ENCODE results near the gene HTRA2. TPM values are rescaled to one million over a fixed set of nuclear protein-coding genes. Genes with fewer than 3 reads are reported as not detected.
A peak's percentile ranks its signal among the peaks of the same experiment; 100 is the strongest.

HTRA2 gene
- total and polyA plus RNA-seq, 4 donors = 13.3 to 81.8 (median 18.5) TPM

GRCh38 chr2:74576211-74576862, 46.6 kb downstream of the HTRA2 start (continued):
- TF ChIP-seq CTCF (IDR thresholded peaks at IDR 0.05; ENCODE audit: low read depth, low read length, missing input control) (no peak), FOXA2 (IDR thresholded peaks at IDR 0.05) (no peak), GABPA (IDR thresholded peaks at IDR 0.05 in 1 of 2, conservative IDR thresholded peaks at IDR 0.05 in 1 of 2) (no peak), ATF3 (IDR thresholded peaks at IDR 0.05) (no peak)

- no peak for TF ChIP-seq FOXA1 (IDR thresholded peaks at IDR 0.05)
- TF ChIP-seq HNF4A (conservative IDR thresholded peaks at IDR 0.05) = no peak
- TF ChIP-seq JUND (IDR thresholded peaks at IDR 0.05) = no peak
- no peak for TF ChIP-seq YY1 (IDR thresholded peaks at IDR 0.05)
- no peak for TF ChIP-seq RXRA (IDR thresholded peaks at IDR 0.05)
- no peak for TF ChIP-seq EGR1 (IDR thresholded peaks at IDR 0.05; ENCODE audit: low read depth in 2 of 2)
- peaks cover 0 to 3% (median 0%) of the 10 kb centered on the region in 4 donors for H3K27me3 ChIP-seq (ENCODE audit: control insufficient read depth in 4 of 4, insufficient read depth in 4 of 4, low read length in 3 of 4)
These were observed 47.1 kb downstream of the HTRA2 start for GRCh38 chr2:74576863-74577229.

GRCh38 chr2:74577448-74577847, 47.7 kb downstream of the HTRA2 start:
- no peak for DNase-seq (ENCODE audit: low spot score)
- Histone ChIP-seq H3K9ac (ENCODE audit: low read depth in 1 of 2, low read length in 2 of 2) (no peak overlapping the region), H3K4me1 (ENCODE audit: control insufficient read depth in 4 of 4, insufficient read depth in 4 of 4, low read length in 3 of 4) (no peaks in the 10 kb centered on the region), H3K36me3 (ENCODE audit: control insufficient read depth in 4 of 4, insufficient read depth in 3 of 4, low read depth in 1 of 4, low read length in 3 of 4) (no peaks in the 10 kb centered on the region), H3K4me3 (ENCODE audit: low read depth in 1 of 3, low read length in 3 of 3) (no peak overlapping the region), H3K27me3 (ENCODE audit: control insufficient read depth in 4 of 4, insufficient read depth in 4 of 4, low read length in 3 of 4) (peaks cover 0 to 3% (median 0%) of the 10 kb centered on the region in 4 donors), H3K27ac (ENCODE audit: low read depth in 1 of 2, low read length in 2 of 2) (peak overlapping the region in 1 of 2 donors; percentile 37), H3K9me3 (ENCODE audit: control insufficient read depth in 4 of 4, low read length in 3 of 4) (no peaks in the 10 kb centered on the region)
- WGBS = 63% methylated on average over 2 of the region's 2 CpGs
- TF ChIP-seq NR2F2 (IDR thresholded peaks at IDR 0.05) (no peak), GABPA (IDR thresholded peaks at IDR 0.05 in 1 of 2, conservative IDR thresholded peaks at IDR 0.05 in 1 of 2) (peak; percentile 53 to 56)

More at GRCh38 chr2:74576863-74577229, 47.1 kb downstream of the HTRA2 start:
- Histone ChIP-seq H3K4me3 (ENCODE audit: low read depth in 1 of 3, low read length in 3 of 3) (no peak overlapping the region), H3K27ac (ENCODE audit: low read depth in 1 of 2, low read length in 2 of 2) (peak overlapping the region in 1 of 2 donors; percentile 37), H3K9me3 (ENCODE audit: control insufficient read depth in 4 of 4, low read length in 3 of 4) (no peaks in the 10 kb centered on the region), H3K9ac (ENCODE audit: low read depth in 1 of 2, low read length in 2 of 2) (no peak overlapping the region), H3K4me1 (ENCODE audit: control insufficient read depth in 4 of 4, insufficient read depth in 4 of 4, low read length in 3 of 4) (no peaks in the 10 kb centered on the region), H3K36me3 (ENCODE audit: control insufficient read depth in 4 of 4, insufficient read depth in 3 of 4, low read depth in 1 of 4, low read length in 3 of 4) (no peaks in the 10 kb centered on the region)
- WGBS = 59% methylated on average over 1 of the region's 1 CpG
- DNase-seq (ENCODE audit: low spot score) = no peak

- H3K27ac ChIP-seq (ENCODE audit: low read depth in 1 of 2, low read length in 2 of 2) = no peak overlapping the region
- 88% methylated on average over 3 of the region's 3 CpGs for WGBS
- TF ChIP-seq FOXA1 (IDR thresholded peaks at IDR 0.05) (no peak), ATF3 (IDR thresholded peaks at IDR 0.05) (no peak), GABPA (IDR thresholded peaks at IDR 0.05 in 1 of 2, conservative IDR thresholded peaks at IDR 0.05 in 1 of 2) (no peak), ZBTB33 (IDR thresholded peaks at IDR 0.05) (no peak), RAD21 (IDR thresholded peaks at IDR 0.05) (no peak), MAX (IDR thresholded peaks at IDR 0.05) (no peak), HNF4A (conservative IDR thresholded peaks at IDR 0.05) (no peak), EGR1 (IDR thresholded peaks at IDR 0.05; ENCODE audit: low read depth in 2 of 2) (no peak)
These were observed 48.7 kb downstream of the HTRA2 start for GRCh38 chr2:74578408-74578807.

More at GRCh38 chr2:74578408-74578807, 48.7 kb downstream of the HTRA2 start:
- H3K9ac ChIP-seq (ENCODE audit: low read depth in 1 of 2, low read length in 2 of 2) = no peak overlapping the region
- peaks cover 0 to 3% (median 0%) of the 10 kb centered on the region in 4 donors for H3K27me3 ChIP-seq (ENCODE audit: control insufficient read depth in 4 of 4, insufficient read depth in 4 of 4, low read length in 3 of 4)
- no peaks in the 10 kb centered on the region for H3K9me3 ChIP-seq (ENCODE audit: control insufficient read depth in 4 of 4, low read length in 3 of 4)
- H3K4me1 ChIP-seq (ENCODE audit: control insufficient read depth in 4 of 4, insufficient read depth in 4 of 4, low read length in 3 of 4) = no peaks in the 10 kb centered on the region
- DNase-seq (ENCODE audit: low spot score) = no peak
- H3K4me3 ChIP-seq (ENCODE audit: low read depth in 1 of 3, low read length in 3 of 3) = no peak overlapping the region
- no peaks in the 10 kb centered on the region for H3K36me3 ChIP-seq (ENCODE audit: control insufficient read depth in 4 of 4, insufficient read depth in 3 of 4, low read depth in 1 of 4, low read length in 3 of 4)

All from liver (tissue), 9 donors.